Parathyroid adenoma (tissue), 2 donors: ENCODE data around the gene NMRAL1.

ENCODE experiments used
- H2AFZ ChIP-seq: fragments of 300-600 bp; sonication (generic); one replicate; pipeline ENCODE4 v1.7.0; 2017; ENCODE audit warnings: antibody characterized with exemption, mild to moderate bottlenecking
- H3K27ac ChIP-seq: fragments of 300-600 bp; sonication (generic); one replicate; pipeline ENCODE4 v1.7.0; 2017
- H3K27me3 ChIP-seq: fragments of 300-600 bp; sonication (generic); one replicate; pipeline ENCODE4 v1.7.0; 2017; ENCODE audit warnings: low read length; ENCODE audit not compliant: control insufficient read depth, insufficient read depth
- H3K36me3 ChIP-seq: fragments of 300-600 bp; sonication (generic); one replicate; pipeline ENCODE4 v1.7.0; 2017; ENCODE audit warnings: low read length; ENCODE audit not compliant: control insufficient read depth, insufficient read depth
- H3K4me1 ChIP-seq: fragments of 300-600 bp; sonication (generic); one replicate; pipeline ENCODE4 v1.7.0; 2017; ENCODE audit warnings: control low read depth
- H3K4me2 ChIP-seq: fragments of 300-600 bp; sonication (generic); one replicate; pipeline ENCODE4 v1.7.0; 2017; ENCODE audit warnings: low read length
- H3K4me3 ChIP-seq: fragments of 300-600 bp; sonication (generic); one replicate; pipeline ENCODE4 v1.7.0; 2017; ENCODE audit warnings: low read depth, low read length
- H3K79me2 ChIP-seq: fragments of 300-600 bp; sonication (generic); one replicate; pipeline ENCODE4 v1.7.0; 2017; ENCODE audit warnings: control low read depth
- H3K9ac ChIP-seq: fragments of 300-600 bp; sonication (generic); one replicate; pipeline ENCODE4 v1.7.0; 2017; ENCODE audit warnings: mild to moderate bottlenecking
- H3K9me3 ChIP-seq: fragments of 300-600 bp; sonication (generic); one replicate; pipeline ENCODE4 v1.7.0; 2017; ENCODE audit warnings: low read length; ENCODE audit not compliant: control insufficient read depth
- CTCF ChIP-seq: fragments of 300-600 bp; sonication (generic); IDR thresholded peaks from one replicate; pipeline ENCODE4 v1.7.0; 2017; ENCODE audit warnings: antibody characterized with exemption, mild to moderate bottlenecking
- donor health status: primary hyperparathyroidism.

Gene NMRAL1

GRCh38 chr16:4415538-4416199 lies 58.8 kb downstream of the NMRAL1 start:
- Histone ChIP-seq H3K4me1 (peaks cover 9% of the 10 kb centered on the region), H3K4me3 (peak overlapping the region; percentile 79), H3K36me3 (no peaks in the 10 kb centered on the region), H3K4me2 (peak overlapping the region; percentile 97), H3K27ac (peak overlapping the region; percentile 25), H3K9me3 (no peaks in the 10 kb centered on the region), H2AFZ (peak overlapping the region; percentile 87), H3K27me3 (no peaks in the 10 kb centered on the region), H3K79me2 (no peaks in the 10 kb centered on the region), H3K9ac (no peak overlapping the region)
- TF ChIP-seq CTCF, result no peak

- H3K4me3 ChIP-seq, result no peak overlapping the region
- no peaks in the 10 kb centered on the region for H3K36me3 ChIP-seq
- H2AFZ ChIP-seq, result no peak overlapping the region
- H3K79me2 ChIP-seq, result no peaks in the 10 kb centered on the region
- peaks cover 22% of the 10 kb centered on the region for H3K4me1 ChIP-seq
- no peak overlapping the region for H3K9ac ChIP-seq
- H3K27ac ChIP-seq, result no peak overlapping the region
- no peaks in the 10 kb centered on the region for H3K27me3 ChIP-seq
- H3K4me2 ChIP-seq, result no peak overlapping the region
- no peak for TF ChIP-seq CTCF
- H3K9me3 ChIP-seq, result no peaks in the 10 kb centered on the region
Observed at GRCh38 chr16:4414187-4414917, 60.1 kb downstream of the NMRAL1 start.

GRCh38 chr16:4412854-4413253 lies 61.6 kb downstream of the NMRAL1 start:
- Histone ChIP-seq H3K9me3 (no peaks in the 10 kb centered on the region), H3K4me1 (peaks cover 25% of the 10 kb centered on the region), H3K27me3 (no peaks in the 10 kb centered on the region), H3K9ac (no peak overlapping the region), H3K4me3 (no peak overlapping the region), H3K79me2 (no peaks in the 10 kb centered on the region), H3K4me2 (no peak overlapping the region), H2AFZ (no peak overlapping the region), H3K36me3 (no peaks in the 10 kb centered on the region), H3K27ac (no peak overlapping the region)
- TF ChIP-seq CTCF, result no peak

GRCh38 chr16:4412159-4412558 lies 62.3 kb downstream of the NMRAL1 start:
- no peak overlapping the region for H3K4me3 ChIP-seq
- no peaks in the 10 kb centered on the region for H3K9me3 ChIP-seq
- no peak overlapping the region for H3K4me2 ChIP-seq
- no peak overlapping the region for H2AFZ ChIP-seq
- H3K27ac ChIP-seq, result no peak overlapping the region
- H3K27me3 ChIP-seq, result no peaks in the 10 kb centered on the region
- peaks cover 25% of the 10 kb centered on the region for H3K4me1 ChIP-seq
- no peak overlapping the region for H3K9ac ChIP-seq
- no peaks in the 10 kb centered on the region for H3K79me2 ChIP-seq
- no peaks in the 10 kb centered on the region for H3K36me3 ChIP-seq
- TF ChIP-seq CTCF, result no peak
